Stimulated activated CD8-positive, alpha-beta memory T cell treated with anti-CD3 and anti-CD28 coated beads, Interleukin-4, amount 100 ng/mL, for 48 hours (primary cell): ENCODE data around the gene PLPPR2.
A peak's percentile ranks its signal among the peaks of the same experiment; 100 is the strongest.
"Not testable (repeated sequence)": the region's sequence is repeated elsewhere in the genome, so short reads cannot be mapped to it uniquely, and the experiment has no call there.

Source experiments
- DNase-seq: peaks from one replicate; pipeline ENCODE4 v3.0.0-alpha.2; 2020

Gene PLPPR2

GRCh38 chr19:11404588-11405222, 49.5 kb downstream of the PLPPR2 start:
- no peak for DNase-seq

GRCh38 chr19:11405846-11406643, 50.8 kb downstream of the PLPPR2 start:
- peak; percentile 62 for DNase-seq

GRCh38 chr19:11406703-11407236, 51.5 kb downstream of the PLPPR2 start:
- not testable (repeated sequence) for DNase-seq

GRCh38 chr19:11408591-11408990, 53.4 kb downstream of the PLPPR2 start:
- no peak for DNase-seq

- DNase-seq = no peak
Measured at GRCh38 chr19:11410682-11411081, 55.5 kb downstream of the PLPPR2 start.

- DNase-seq = no peak
Measured at GRCh38 chr19:11414544-11414943, 59.3 kb downstream of the PLPPR2 start.
